IPS-18c (cell line): ENCODE results near the gene FAM32A.

Experiments used
- H3K4me3 ChIP-seq: 2 replicates; pipeline ENCODE4 v1.7.0; 2013; ENCODE audit warnings: low read depth, mild to moderate bottlenecking, low read length, moderate library complexity; ENCODE audit not compliant: insufficient read depth
- H3K9me3 ChIP-seq: one replicate; pipeline ENCODE4 v1.6.1; 2013; ENCODE audit warnings: mild to moderate bottlenecking, low read length, moderate library complexity; ENCODE audit not compliant: control insufficient read depth, insufficient read depth

FAM32A gene

DNA sequence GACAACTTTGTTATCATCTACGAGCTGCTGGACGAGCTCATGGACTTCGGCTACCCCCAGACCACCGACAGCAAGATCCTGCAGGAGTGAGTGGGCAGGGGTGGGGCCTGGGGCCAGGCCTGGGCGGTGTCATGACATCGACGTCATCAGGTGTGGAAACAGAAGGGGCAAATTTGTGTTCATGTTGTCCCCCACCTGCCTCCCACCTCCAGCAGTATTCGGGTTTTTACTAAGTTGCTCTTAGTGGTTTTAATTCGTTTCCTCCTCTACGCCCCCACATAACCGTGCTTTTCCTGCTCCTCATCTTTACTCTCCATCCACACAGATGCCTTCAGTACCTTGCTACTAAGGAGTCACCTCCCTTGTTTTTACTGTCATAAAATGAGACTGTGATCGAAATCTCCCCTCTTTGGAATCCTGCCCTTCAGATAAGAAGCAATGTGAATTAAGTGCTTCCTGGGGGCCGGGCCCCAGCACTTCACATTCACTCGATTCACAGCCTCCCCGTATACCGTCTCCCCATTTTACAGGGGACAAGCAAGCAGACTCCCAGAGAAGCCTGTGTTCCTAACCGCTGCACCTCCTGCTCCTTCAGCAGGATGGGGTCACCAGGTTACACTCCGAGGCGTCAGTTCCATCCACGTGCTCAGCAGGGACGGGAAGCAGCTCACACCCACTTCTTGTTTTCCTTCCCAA is 23.0 kb downstream of the FAM32A start:
- Histone ChIP-seq H3K9me3 (peaks cover 3% of the 10 kb centered on the region), H3K4me3 (no peak overlapping the region)

DNA sequence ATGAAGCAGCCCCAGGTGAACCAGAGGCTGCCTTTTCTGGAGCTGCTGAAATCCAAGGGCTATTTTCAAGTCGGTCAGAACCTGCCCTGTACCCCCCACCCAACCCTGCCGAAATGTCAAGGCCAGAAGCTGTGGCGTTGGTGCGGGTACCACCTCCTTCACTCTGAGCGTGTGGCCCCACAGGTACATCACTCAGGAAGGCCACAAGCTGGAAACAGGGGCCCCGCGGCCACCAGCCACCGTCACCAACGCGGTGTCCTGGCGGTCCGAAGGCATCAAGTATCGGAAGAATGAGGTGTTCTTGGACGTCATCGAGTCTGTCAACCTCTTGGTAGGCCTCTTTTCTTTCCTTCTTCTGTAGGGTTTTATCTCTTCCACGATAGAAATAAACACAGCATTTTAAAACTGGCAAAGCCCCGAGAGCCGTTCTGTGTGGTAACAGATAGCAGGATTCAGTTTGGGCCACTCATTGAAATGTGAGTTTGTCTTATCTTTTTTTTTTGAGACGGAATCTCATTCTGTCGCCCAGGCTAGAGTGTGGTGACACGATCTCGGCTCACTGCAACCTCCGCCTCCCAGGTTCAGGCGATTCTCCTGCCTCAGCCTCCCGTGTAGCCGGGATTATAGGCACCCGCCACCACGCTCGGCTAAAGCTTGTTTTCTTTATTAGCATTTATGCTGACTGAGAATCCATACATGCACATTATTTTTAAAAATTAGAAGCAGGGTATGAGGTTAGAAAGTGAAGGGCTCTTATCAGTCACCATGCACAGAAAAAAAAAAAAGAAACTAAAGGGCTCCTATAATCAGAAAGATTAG is 23.8 kb downstream of the FAM32A start:
- Histone ChIP-seq H3K9me3 (peaks cover 3% of the 10 kb centered on the region), H3K4me3 (no peak overlapping the region)

DNA sequence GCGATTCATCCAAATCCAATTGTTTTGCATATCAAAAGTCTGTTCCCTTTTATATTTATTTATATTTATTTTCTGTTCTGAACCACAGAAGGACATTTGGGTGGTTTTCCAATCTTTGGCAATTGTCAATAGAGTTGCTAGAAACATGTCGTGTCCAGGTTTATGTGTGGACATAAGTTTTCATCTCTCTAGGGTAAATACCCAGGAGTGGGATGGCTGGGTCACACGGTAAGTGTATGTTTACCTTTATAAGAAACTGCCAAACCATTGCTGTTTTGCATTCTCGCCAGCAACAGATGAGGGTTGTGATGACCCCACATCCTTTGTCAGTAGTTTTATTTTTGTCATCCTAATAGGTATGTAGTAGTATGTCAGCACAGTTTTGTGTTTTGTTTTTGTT is 25.0 kb downstream of the FAM32A start:
- Histone ChIP-seq H3K4me3 (no peak overlapping the region), H3K9me3 (peaks cover 3% of the 10 kb centered on the region)

DNA sequence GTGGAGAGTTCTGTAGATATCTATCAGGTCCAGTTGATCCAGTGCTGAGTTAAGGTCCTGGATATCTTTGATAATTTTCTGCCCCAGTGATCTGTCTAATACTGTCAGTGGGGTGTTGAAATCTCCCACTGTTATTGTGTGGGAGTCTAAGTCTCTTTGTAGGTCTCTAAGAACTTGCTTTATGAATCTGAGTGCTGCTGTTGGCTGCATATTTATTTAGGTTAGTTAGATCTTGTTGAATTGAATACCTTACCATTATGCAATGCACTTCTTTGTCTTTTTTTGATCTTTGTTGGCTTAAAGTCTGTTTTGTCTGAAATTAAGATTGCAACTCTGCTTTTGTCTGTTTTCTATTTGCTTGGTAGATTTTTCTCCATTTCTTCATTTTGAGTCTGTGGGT is 27.9 kb downstream of the FAM32A start:
- Histone ChIP-seq H3K9me3 (peaks cover 3% of the 10 kb centered on the region), H3K4me3 (no peak overlapping the region)

DNA sequence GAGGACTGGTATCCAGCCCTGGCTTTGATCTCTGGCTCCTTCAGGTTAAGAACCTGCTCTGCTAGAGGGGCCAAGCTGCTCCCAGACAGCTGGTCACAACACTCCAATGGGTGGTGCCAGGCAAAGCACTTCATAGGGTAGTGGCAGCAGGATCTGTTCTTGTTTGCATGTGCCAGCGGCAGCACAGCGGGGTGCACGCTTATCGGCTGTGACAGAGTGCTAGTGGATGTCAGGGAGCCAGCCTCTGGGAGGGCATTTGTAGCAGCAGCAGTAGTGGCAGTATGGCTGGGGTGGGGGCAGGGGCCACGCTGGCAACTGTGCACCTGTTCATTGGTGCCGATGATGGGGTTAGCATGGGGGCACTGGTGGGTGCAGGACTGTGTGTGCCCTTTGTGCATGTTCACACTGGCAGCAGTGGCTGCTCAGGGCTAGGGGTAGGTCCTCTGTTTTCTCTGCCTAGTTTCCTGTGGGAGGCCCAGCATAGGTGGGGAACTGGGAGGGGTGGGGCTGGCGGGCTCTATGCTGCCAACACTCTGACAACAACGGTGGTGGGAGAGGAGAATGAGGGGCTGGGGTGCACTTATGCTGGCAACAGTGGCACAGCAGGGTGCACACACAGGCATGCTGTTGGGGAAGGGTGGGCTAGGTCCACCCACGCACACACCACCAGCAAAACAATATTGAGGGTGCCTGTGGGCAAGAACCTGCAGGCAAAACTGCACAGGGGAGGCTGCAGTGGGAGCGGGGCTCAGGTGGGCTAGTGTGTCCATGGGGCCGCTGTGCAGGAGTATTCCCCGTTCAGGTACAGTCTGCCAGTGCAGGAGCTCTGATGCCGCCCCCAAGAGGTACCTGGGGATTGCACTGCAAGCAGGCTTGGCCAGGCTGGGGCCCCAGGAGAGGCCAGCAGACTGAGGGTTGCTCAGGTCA is 31.8 kb downstream of the FAM32A start:
- Histone ChIP-seq H3K9me3 (peaks cover 2% of the 10 kb centered on the region), H3K4me3 (no peak overlapping the region)

DNA sequence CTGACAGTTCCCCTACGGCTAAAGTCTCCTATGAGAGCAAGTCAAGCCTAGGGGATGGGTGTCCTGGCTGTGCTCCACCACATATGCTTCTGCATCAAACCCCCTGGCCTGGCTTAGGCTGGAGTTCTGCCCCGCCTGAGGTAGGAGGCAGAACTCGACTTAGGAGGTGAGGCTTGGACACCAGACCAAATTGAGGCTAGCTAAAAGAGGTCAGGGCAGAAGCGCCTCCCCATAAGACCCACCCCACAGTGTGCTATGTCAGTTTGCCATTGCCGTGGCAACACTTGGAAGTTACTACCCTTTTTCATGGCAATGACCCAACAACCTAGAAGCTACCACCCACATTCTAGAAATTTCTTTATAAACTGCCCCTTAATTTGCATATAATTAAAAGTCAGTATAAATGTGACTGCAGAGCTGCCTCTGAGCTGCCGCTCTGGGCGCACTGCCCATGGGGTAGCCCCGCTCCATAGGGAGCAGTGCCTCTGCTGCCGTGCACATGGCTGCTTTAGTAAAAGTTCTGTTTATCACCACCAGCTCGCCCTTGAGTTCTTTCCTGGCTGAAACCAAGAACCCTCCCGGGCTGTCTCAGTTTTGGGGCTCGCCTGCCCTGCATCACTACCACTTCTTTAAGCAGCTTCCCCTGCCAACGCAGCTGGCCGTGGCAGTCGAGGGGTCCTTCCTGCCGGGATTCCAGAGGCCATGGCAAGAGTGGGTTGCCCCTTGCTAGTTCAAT is 32.7 kb downstream of the FAM32A start:
- Histone ChIP-seq H3K9me3 (peaks cover 2% of the 10 kb centered on the region), H3K4me3 (no peak overlapping the region)

DNA sequence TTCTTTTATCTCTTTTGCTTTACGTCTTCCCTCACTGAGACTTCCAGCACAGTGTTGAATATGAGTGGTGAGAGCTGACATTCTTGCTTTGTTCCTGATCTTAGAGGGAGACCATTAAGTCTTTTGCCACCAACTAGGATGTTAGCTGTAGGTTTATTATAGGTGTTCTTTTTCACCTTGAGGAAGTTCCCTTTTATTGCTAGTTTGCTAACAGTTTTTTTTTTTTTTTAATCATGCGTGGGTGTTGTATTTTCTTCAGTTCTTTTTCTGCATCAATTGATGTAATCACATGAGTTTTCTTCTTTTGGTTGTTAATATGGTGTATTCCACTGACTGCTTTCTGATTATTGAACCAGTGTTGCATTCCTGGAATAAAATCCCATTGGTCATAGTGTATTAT is 33.6 kb downstream of the FAM32A start:
- Histone ChIP-seq H3K9me3 (peaks cover 2% of the 10 kb centered on the region), H3K4me3 (no peak overlapping the region)

DNA sequence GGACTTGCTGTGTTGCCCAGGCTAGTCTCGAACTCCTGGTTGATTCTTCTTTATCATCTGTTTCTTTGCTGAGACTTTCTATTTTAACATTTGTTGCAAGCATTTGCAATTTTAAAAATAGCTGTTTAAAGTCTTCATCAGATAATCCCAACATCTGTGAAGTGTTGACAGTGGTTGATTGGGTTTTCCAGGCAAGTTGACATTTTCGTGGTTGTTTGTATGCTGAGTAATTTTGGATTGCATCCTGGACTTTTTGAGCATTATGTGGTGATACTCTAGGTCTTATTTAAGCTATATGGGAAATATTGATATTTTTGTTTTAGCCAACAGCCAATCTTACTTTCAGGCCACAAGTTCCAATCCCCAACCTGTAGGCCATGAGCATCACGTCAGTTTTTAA is 37.6 kb downstream of the FAM32A start:
- H3K9me3 ChIP-seq: peaks cover 2% of the 10 kb centered on the region
- no peak overlapping the region for H3K4me3 ChIP-seq

DNA sequence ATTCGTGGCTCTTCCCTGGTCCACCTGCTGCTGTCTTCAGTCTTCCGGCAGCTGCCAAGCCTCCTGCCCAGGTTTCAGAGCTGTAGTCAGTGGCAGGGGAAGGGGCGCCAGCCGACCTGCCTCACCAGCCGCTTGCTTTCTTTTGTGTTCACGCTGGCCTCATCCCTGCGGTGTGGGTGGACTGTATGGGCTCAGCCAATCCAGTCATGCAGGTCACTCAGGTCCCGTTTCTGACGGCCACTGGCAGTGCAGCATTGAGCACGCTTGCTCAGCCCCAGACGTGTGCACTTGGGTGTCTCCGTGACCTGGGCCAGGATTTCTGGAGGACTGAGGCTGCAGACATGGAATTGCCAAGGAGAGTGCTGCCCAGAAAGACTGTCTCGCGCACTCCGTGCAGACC is 38.5 kb downstream of the FAM32A start:
- Histone ChIP-seq H3K9me3 (peaks cover 2% of the 10 kb centered on the region), H3K4me3 (no peak overlapping the region)

DNA sequence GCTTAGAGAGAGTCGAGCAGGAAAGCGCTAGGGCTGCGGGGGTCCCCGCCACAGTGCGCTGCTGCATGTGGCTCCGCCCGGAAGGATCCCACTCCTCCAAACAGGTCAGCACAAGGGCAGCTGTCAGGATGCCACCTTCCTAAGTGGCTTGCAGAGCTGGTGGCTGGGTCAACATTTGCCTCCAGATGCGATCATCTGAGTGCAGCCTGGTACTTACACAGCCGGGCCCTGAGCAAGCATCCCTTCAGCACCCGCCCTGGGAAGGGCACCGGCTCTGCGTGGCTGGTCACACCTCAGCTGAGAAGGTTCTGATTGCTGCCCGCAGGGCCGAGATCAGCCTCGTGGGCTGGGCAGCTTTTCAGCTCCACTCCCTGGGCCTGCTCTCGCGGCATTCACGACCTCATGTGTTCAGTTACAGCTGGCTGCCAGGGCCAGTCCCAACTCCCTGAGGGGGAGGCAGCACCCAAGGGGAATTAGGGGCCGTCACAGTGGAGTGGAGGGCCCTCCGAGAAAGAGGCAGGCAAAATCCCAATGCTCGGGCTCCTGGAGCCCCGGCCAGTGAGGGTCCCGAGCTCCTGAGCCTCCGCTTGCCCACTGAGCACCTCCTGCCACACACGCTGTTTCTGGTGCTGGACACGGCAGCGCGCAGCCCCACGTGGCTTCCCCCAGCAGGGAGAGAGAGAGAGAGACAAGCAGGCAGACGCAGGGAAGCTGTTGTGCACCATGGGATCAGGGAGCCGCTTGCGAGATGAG is 39.3 kb downstream of the FAM32A start:
- H3K9me3 ChIP-seq: peaks cover 2% of the 10 kb centered on the region

DNA sequence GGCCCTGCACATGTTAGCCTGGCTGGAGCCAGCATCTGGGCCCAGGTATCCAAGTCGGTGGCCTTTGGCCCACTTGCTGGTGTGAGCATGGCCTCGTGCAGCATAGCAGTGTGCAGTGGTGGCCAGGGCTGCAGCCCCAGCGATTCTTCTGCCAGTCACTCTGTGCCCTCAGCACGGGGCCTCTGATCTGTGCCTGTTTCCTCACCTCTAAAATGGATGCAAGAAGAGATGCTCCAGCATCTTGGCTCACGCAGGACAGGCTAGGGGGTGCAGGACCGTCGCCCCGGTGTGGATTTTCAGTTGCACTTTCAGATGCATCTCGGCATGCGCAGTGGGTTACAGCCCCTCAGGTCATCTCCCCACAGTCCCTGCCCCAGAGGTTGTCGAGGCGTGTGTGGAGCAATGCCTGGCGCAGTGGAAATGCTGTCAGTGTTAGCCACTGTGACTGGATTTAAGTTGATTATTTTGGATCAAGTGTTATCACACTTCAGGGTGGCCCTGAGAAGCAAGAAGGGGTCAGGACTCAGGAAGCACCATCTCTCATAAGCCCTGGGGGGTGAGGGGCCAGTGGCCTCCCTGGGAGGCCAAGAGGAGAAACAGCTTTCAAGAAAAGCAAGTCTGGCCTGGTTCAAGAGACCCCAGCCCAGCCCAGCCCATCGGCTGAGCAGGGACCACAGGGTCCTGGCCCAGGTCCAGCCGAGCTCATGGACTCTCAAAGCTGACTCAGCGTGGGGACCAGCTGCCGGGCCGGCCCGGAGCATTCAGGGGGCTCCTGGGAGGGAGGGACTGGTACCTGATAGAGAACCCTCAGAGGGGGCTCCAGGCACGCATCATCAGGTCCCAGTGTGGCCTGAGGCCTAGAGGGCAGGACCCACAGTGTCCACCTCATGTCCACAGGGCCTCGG is 40.3 kb downstream of the FAM32A start:
- Histone ChIP-seq H3K9me3 (peaks cover 2% of the 10 kb centered on the region), H3K4me3 (no peak overlapping the region)

More for the DNA sequence above, 39.3 kb downstream of the FAM32A start:
- H3K4me3 ChIP-seq: no peak overlapping the region

DNA sequence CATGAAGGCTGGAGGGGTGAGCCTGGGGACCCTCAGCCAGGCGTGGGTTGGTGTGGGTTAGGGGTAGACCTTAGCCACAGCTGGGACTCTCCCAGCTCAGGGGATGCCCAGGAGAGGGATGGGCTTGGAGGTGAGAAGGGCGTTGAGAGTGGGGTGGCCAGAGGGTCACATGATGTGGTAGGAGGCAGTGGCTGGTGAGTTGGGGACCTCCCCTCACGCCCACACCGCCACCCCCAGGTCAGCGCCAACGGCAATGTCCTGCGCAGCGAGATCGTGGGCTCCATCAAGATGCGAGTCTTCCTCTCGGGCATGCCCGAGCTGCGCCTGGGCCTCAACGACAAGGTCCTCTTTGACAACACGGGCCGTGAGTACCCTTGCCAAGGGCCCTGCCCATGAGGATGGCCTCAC is 41.0 kb downstream of the FAM32A start:
- peaks cover 2% of the 10 kb centered on the region for H3K9me3 ChIP-seq
- no peak overlapping the region for H3K4me3 ChIP-seq

DNA sequence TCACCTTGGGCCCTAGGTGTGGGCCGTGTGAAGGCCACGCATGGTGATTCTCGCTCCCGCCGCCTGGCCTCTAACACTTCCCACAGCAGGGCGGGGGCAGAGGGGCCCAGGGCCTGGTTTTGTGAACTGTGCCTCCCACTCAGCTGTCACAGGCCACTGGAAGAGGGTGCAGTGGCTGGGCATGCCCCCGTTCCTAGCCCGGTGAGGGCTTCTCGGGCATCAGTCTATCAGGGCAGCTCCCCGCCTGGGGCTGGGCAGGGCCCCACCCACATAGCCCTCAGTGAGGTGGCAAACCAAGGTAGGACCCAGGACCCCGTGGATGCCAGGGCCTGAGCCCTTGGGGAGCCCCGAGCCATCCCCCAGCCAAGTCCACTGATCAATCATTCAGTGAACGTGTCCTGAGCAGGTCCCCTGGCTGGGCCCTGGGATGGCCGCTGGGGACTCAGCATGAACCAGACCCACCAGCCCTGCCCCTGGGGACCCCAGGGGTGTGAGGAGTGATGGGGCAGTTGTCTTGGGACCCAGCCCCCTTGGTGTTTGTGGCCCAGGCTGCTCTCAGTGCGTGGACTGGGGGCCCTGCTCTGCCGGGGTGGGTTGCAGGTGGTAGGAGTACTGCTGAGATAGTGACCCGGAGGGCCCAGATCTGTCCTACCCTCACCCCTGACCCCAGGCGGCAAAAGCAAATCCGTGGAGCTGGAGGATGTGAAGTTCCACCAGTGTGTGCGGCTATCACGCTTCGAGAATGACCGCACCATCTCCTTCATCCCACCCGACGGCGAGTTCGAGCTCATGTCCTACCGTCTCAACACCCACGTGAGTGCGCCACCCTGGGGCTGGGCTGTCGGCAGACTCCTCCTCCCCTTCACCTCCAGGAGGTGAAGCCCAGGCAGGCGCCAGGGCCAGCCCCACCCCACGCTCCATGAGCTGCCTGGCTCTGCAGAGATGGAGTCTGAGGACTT is 41.9 kb downstream of the FAM32A start:
- H3K9me3 ChIP-seq: no peaks in the 10 kb centered on the region
- H3K4me3 ChIP-seq: no peak overlapping the region

DNA sequence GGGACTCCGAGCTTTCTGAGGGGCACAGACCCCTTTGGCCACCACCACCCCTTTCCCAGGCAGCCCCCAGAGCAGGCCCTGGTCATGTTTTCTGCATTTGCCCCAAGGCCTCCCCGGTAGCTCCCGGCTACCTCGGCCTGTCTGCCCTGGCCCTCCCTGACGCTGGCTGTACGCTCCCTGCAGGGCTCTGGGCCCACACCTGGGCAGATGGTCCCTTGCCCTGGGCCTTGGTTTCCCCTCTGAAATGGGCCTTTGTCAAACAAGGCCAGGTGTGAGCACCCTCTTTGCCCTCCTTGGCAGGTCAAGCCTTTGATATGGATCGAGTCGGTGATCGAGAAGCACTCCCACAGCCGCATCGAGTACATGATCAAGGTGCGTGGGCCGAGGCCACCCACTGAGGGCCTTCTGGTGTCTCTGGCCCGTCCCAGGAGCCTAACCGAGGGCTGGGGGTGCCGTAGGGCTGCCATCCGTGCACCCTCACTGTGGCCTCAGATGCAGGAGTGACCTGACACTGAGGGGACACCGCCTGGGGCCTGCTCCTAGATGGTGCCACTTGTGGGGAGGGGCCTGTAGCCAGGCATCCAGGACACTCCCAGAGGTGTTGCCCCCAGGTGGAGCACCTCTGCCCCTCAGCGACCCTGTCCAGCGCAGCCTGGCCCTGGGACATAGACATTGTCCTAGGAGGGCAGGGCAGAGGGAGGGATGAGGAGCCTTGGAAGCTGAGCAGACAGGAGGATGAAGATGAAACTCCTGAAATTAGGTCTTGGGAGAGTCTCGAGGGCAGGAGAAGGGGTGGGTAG is 42.8 kb downstream of the FAM32A start:
- H3K4me3 ChIP-seq: no peak overlapping the region
- no peaks in the 10 kb centered on the region for H3K9me3 ChIP-seq
